DND-41 (cell line): Measurements from ENCODE around the gene USH1C.

Source experiments
- ATAC-seq: fragments of 200-7000 bp; cut with Tn5 transposase; 3 replicates; pipeline ENCODE4 v1.9.1; 2021; ENCODE audit warnings: low read depth; ENCODE audit not compliant: insufficient read depth
- DNase-seq: peaks from one replicate; pipeline ENCODE4 v3.0.0-alpha.2; 2020
- H2AFZ ChIP-seq: 2 replicates; pipeline ENCODE4 v1.6.0; 2012; ENCODE audit warnings: low read depth, low read length
- H3K27ac ChIP-seq: 2 replicates; pipeline ENCODE4 v1.5.1; 2012; ENCODE audit warnings: low read length, inconsistent platforms
- H3K27me3 ChIP-seq: fragments of 200-600 bp; sonication (generic); 2 replicates; pipeline ENCODE4 v1.6.0; 2012; ENCODE audit warnings: low read length, mild to moderate bottlenecking, inconsistent platforms; ENCODE audit not compliant: insufficient read depth, poor library complexity
- H3K36me3 ChIP-seq: 2 replicates; pipeline ENCODE4 v1.5.1; 2012; ENCODE audit warnings: low read length, inconsistent platforms; ENCODE audit not compliant: insufficient read depth
- H3K4me1 ChIP-seq: 2 replicates; pipeline ENCODE4 v1.5.1; 2012; ENCODE audit warnings: mild to moderate bottlenecking, low read length; ENCODE audit not compliant: insufficient read depth
- H3K4me2 ChIP-seq: 2 replicates; pipeline ENCODE4 v1.6.0; 2012; ENCODE audit warnings: mild to moderate bottlenecking, moderate library complexity, low read length, inconsistent platforms; ENCODE audit not compliant: insufficient read depth
- H3K4me3 ChIP-seq, 2 experiments: fragments of 200-600 bp in 1 of 2; shearing (Covaris generic) in 1 of 2; 2 replicates each; pipeline ENCODE4 v1.5.1; 2012 to 2016; ENCODE audit warnings: inconsistent platforms in 2 of 2, low read length in 2 of 2, mild to moderate bottlenecking in 2 of 2, low read depth in 1 of 2, moderate library complexity in 1 of 2
- H3K79me2 ChIP-seq: 2 replicates; pipeline ENCODE4 v1.6.0; 2012; ENCODE audit warnings: low read length, inconsistent platforms; ENCODE audit not compliant: insufficient read depth
- H3K9ac ChIP-seq: 2 replicates; pipeline ENCODE4 v1.6.0; 2012; ENCODE audit warnings: low read depth, mild to moderate bottlenecking, inconsistent platforms, low read length, moderate library complexity
- H3K9me3 ChIP-seq: 2 replicates; pipeline ENCODE4 v1.5.1; 2012; ENCODE audit warnings: low read length, moderate library complexity, mild to moderate bottlenecking, inconsistent platforms; ENCODE audit not compliant: insufficient read depth, severe bottlenecking
- H4K20me1 ChIP-seq: 2 replicates; pipeline ENCODE4 v1.6.0; 2012; ENCODE audit warnings: low read length; ENCODE audit not compliant: insufficient read depth
- CTCF ChIP-seq: IDR thresholded peaks from 2 replicates; pipeline ENCODE4 v1.5.1; 2012; ENCODE audit warnings: borderline replicate concordance, low read length, moderate library complexity, mild to moderate bottlenecking; ENCODE audit not compliant: poor library complexity, severe bottlenecking; ENCODE audit errors: extremely low read depth
- EZH2 ChIP-seq: IDR thresholded peaks from 3 replicates; pipeline ENCODE4 v1.6.1; 2012; ENCODE audit warnings: borderline replicate concordance, low read depth, mild to moderate bottlenecking, moderate library complexity, low read length, inconsistent platforms; ENCODE audit not compliant: severe bottlenecking

Gene USH1C

GRCh38 chr11:17541330-17541885 is 2.8 kb downstream of the USH1C start:
- DNase-seq, result no peak
- Histone ChIP-seq H4K20me1 (no peaks in the 10 kb centered on the region), H3K4me3 (no peak overlapping the region), H3K9ac (no peak overlapping the region), H2AFZ (no peak overlapping the region), H3K27ac (no peak overlapping the region), H3K4me2 (no peak overlapping the region), H3K27me3 (peaks cover 18% of the 10 kb centered on the region), H3K9me3 (no peaks in the 10 kb centered on the region), H3K4me1 (no peaks in the 10 kb centered on the region), H3K36me3 (no peaks in the 10 kb centered on the region), H3K79me2 (no peaks in the 10 kb centered on the region)
- TF ChIP-seq CTCF, result no peak
- no peak for TF ChIP-seq EZH2
- ATAC-seq, result no peak

GRCh38 chr11:17540807-17541206 is 3.4 kb downstream of the USH1C start:
- no peak overlapping the region for H3K4me2 ChIP-seq
- DNase-seq (no peak), ATAC-seq (no peak)
- no peaks in the 10 kb centered on the region for H3K9me3 ChIP-seq
- H3K27me3 ChIP-seq, result peaks cover 20% of the 10 kb centered on the region
- H3K27ac ChIP-seq, result no peak overlapping the region
- no peak overlapping the region for H3K4me3 ChIP-seq
- no peak overlapping the region for H3K9ac ChIP-seq
- H3K4me1 ChIP-seq, result no peaks in the 10 kb centered on the region
- H3K79me2 ChIP-seq, result no peaks in the 10 kb centered on the region
- no peak for TF ChIP-seq EZH2
- no peak for TF ChIP-seq CTCF
- H2AFZ ChIP-seq, result no peak overlapping the region
- no peaks in the 10 kb centered on the region for H3K36me3 ChIP-seq
- no peaks in the 10 kb centered on the region for H4K20me1 ChIP-seq

GRCh38 chr11:17538731-17539130 is 5.5 kb downstream of the USH1C start:
- Histone ChIP-seq H3K9me3 (no peaks in the 10 kb centered on the region), H3K4me3 (no peak overlapping the region), H3K27ac (no peak overlapping the region), H3K27me3 (peaks cover 20% of the 10 kb centered on the region), H3K36me3 (no peaks in the 10 kb centered on the region), H3K4me1 (no peaks in the 10 kb centered on the region), H3K9ac (no peak overlapping the region), H2AFZ (no peak overlapping the region), H4K20me1 (no peaks in the 10 kb centered on the region), H3K79me2 (no peaks in the 10 kb centered on the region), H3K4me2 (no peak overlapping the region)
- ATAC-seq (peak; percentile 49; the same call in 2 of the 3 replicates), DNase-seq (no peak)
- TF ChIP-seq EZH2, result no peak

GRCh38 chr11:17538054-17538453 is 6.2 kb downstream of the USH1C start:
- H3K27me3 ChIP-seq, result peaks cover 20% of the 10 kb centered on the region
- no peak for TF ChIP-seq EZH2
- no peak for TF ChIP-seq CTCF

More at GRCh38 chr11:17538054-17538453, 6.2 kb downstream of the USH1C start:
- no peak for DNase-seq
- no peak overlapping the region for H3K27ac ChIP-seq
- no peak for ATAC-seq
- H3K36me3 ChIP-seq, result no peaks in the 10 kb centered on the region
- H3K9ac ChIP-seq, result no peak overlapping the region
- H3K4me3 ChIP-seq, result no peak overlapping the region
- no peak overlapping the region for H3K4me2 ChIP-seq
- H3K9me3 ChIP-seq, result no peaks in the 10 kb centered on the region
- H3K79me2 ChIP-seq, result no peaks in the 10 kb centered on the region
- no peak overlapping the region for H2AFZ ChIP-seq
- no peaks in the 10 kb centered on the region for H3K4me1 ChIP-seq
- H4K20me1 ChIP-seq, result no peaks in the 10 kb centered on the region
